Stimulated activated CD8-positive, alpha-beta memory T cell treated with anti-CD3 and anti-CD28 coated beads, Interleukin-2, amount 100 ng/mL, for 1 hour (primary cell): ENCODE data around the gene TCEAL5.
"Not testable (repeated sequence)": the region's sequence is repeated elsewhere in the genome, so short reads cannot be mapped to it uniquely, and the experiment has no call there.

ENCODE experiments used
- DNase-seq, 2 donors: peaks; one replicate each; pipeline ENCODE4 v3.0.0-alpha.2; 2020; ENCODE audit warnings: low read depth in 2 of 2

Gene TCEAL5

DNA sequence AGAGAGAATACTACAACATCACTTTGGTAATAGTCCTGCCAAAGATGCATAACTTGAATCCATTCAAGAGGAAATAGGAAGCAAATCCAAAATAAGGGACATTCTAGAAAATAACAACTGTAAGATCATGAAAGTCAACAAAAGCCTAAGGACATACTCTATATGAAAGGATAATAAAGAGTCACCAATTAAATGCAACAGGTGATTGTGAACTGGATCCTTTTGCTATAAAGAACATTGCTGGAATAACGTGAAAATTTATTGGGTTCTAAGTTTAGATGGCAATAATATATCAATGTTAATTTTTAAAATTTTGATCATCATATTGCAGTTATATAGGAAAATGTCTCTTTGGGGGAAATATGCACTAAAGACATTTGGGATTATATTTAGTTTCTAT is 41.7 kb downstream of the TCEAL5 start:
- no peak for DNase-seq

DNA sequence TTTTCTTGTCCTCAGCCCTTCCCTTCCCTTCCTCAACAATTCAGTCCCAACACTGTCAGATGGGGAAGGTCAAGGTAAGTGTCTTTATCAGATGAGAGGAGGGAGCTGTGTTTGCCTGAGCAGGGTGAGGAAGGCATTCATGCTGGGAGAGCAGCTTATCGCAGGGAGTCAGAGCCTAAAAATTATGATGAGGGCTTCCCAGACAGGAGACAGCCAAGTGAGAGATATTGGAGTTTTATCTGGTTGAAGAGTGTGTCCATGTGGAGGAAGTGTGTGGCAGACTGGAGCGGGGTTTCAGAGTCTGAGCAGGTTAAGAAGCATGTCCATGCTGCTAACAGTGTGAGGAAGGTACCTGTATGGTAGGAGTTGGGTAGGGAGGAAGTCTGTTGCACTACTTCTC is 43.3 kb downstream of the TCEAL5 start:
- DNase-seq, result no peak

DNA sequence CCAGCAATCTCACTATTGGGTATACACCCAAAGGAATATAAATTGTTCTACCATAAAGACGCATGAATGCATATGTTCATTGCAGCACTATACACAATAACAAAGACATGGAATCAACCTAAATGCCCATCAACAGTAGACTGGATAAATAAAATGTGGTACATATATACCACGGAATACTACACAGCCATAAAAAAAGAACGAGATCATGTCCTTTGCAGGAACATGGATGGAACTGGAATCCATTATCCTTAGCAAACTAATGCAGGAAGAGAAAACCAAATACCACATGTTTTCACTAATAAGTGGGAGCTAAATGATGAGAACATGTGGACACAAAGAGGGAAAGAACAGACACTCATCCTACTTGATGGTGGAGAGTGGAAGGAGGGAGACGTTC is 50.6 kb downstream of the TCEAL5 start:
- DNase-seq, result not testable (repeated sequence)
